Ovary (tissue), 3 donors: ENCODE data around the gene TRIM32.

Experiments
- EP300 ChIP-seq: sonication (generic); formaldehyde crosslinking; IDR thresholded peaks from one replicate; pipeline ENCODE4 v1.6.1; 2017; ENCODE audit warnings: antibody characterized with exemption
- POLR2A ChIP-seq: fragments of 450-650 bp; IDR thresholded peaks from one replicate; pipeline ENCODE4 v1.6.1; 2017; ENCODE audit warnings: antibody characterized with exemption, mild to moderate bottlenecking, moderate library complexity
- TF ChIP-seq, protein P1 (sequence below), 3 donors: fragments of 450-650 bp in 2 of 3; fragments of 200-600 bp in 1 of 3; IDR thresholded peaks; one replicate each; pipeline versions ENCODE4 v1.5.1 to v1.8.0; 2016 to 2022; ENCODE audit warnings: antibody characterized with exemption in 3 of 3, mild to moderate bottlenecking in 1 of 3
- donor health status: DM: no; HTN: no; CAD: no.

GRCh38 chr9:116641292-116642059, 45.6 kb upstream of the TRIM32 start:
- TF ChIP-seq, protein P1, sequence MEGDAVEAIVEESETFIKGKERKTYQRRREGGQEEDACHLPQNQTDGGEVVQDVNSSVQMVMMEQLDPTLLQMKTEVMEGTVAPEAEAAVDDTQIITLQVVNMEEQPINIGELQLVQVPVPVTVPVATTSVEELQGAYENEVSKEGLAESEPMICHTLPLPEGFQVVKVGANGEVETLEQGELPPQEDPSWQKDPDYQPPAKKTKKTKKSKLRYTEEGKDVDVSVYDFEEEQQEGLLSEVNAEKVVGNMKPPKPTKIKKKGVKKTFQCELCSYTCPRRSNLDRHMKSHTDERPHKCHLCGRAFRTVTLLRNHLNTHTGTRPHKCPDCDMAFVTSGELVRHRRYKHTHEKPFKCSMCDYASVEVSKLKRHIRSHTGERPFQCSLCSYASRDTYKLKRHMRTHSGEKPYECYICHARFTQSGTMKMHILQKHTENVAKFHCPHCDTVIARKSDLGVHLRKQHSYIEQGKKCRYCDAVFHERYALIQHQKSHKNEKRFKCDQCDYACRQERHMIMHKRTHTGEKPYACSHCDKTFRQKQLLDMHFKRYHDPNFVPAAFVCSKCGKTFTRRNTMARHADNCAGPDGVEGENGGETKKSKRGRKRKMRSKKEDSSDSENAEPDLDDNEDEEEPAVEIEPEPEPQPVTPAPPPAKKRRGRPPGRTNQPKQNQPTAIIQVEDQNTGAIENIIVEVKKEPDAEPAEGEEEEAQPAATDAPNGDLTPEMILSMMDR (IDR thresholded peaks at IDR 0.05) = no peak
- TF ChIP-seq POLR2A (no peak), EP300 (no peak)
